MM.1S (cell line): ENCODE data around the gene IFNG-AS1.

ENCODE experiments used
- DNase-seq: peaks from one replicate; pipeline ENCODE4 v3.0.0-alpha.2; 2015
- H2AFZ ChIP-seq: fragments of 300-600 bp; sonication (generic); 2 replicates; pipeline ENCODE4 v1.6.0; 2016; ENCODE audit warnings: antibody characterized with exemption, low read length
- H3F3A ChIP-seq: fragments of 300-600 bp; sonication (generic); 2 replicates; pipeline ENCODE4 v1.6.1; 2016; ENCODE audit warnings: mild to moderate bottlenecking, antibody characterized with exemption, low read length, moderate library complexity, mixed read lengths; ENCODE audit not compliant: insufficient read depth
- H3K27ac ChIP-seq: fragments of 300-600 bp; sonication (generic); 2 replicates; pipeline ENCODE4 v1.5.1; 2016; ENCODE audit warnings: mild to moderate bottlenecking, low read length
- H3K27me3 ChIP-seq: fragments of 300-600 bp; sonication (generic); replicated peaks from 2 replicates; pipeline ENCODE4 v1.6.0; 2016; ENCODE audit warnings: low read length; ENCODE audit not compliant: insufficient read depth
- H3K36me3 ChIP-seq: fragments of 300-600 bp; sonication (generic); replicated peaks from 2 replicates; pipeline ENCODE4 v1.6.1; 2016; ENCODE audit warnings: mild to moderate bottlenecking, low read length, mixed read lengths; ENCODE audit not compliant: insufficient read depth
- H3K4me1 ChIP-seq: fragments of 300-600 bp; sonication (generic); 2 replicates; pipeline ENCODE4 v1.6.1; 2016; ENCODE audit warnings: low read length, mixed read lengths
- H3K4me2 ChIP-seq: fragments of 300-600 bp; sonication (generic); 2 replicates; pipeline ENCODE4 v1.6.0; 2016; ENCODE audit warnings: low read depth, low read length
- H3K4me3 ChIP-seq: fragments of 300-600 bp; sonication (generic); 2 replicates; pipeline ENCODE4 v1.5.1; 2016; ENCODE audit warnings: low read length, mixed read lengths
- H3K79me2 ChIP-seq: fragments of 300-600 bp; sonication (generic); 2 replicates; pipeline ENCODE4 v1.6.1; 2016; ENCODE audit warnings: mixed run types, low read length, mixed read lengths
- H3K9ac ChIP-seq: fragments of 300-600 bp; sonication (generic); 2 replicates; pipeline ENCODE4 v1.6.1; 2016; ENCODE audit warnings: low read length, mixed read lengths
- H3K9me2 ChIP-seq: fragments of 300-600 bp; sonication (generic); replicated peaks from 2 replicates; pipeline ENCODE4 v1.6.1; 2016; ENCODE audit warnings: mild to moderate bottlenecking, low read length, mixed read lengths; ENCODE audit not compliant: insufficient read depth
- H3K9me3 ChIP-seq: fragments of 300-600 bp; sonication (generic); replicated peaks from 2 replicates; pipeline ENCODE4 v1.6.1; 2016; ENCODE audit warnings: mild to moderate bottlenecking, low read length, mixed read lengths; ENCODE audit not compliant: insufficient read depth
- H4K20me1 ChIP-seq: fragments of 300-600 bp; sonication (generic); 2 replicates; pipeline ENCODE4 v1.6.1; 2016; ENCODE audit warnings: mild to moderate bottlenecking, low read length, moderate library complexity, mixed read lengths; ENCODE audit not compliant: insufficient read depth
- EZH2 ChIP-seq: fragments of 300-600 bp; sonication (generic); optimal IDR thresholded peaks from 2 replicates; pipeline ENCODE3; 2017; ENCODE audit warnings: low read depth, mild to moderate bottlenecking, antibody characterized with exemption, low read length, mixed read lengths
- EZH2phosphoT487 ChIP-seq: fragments of 300-600 bp; sonication (generic); IDR thresholded peaks from 2 replicates; pipeline ENCODE4 v1.6.1; 2018; ENCODE audit warnings: antibody characterized with exemption, low read length
- TF ChIP-seq, protein P1 (sequence below): fragments of 300-600 bp; sonication (generic); IDR thresholded peaks from 2 replicates; pipeline ENCODE4 v1.5.1; 2016; ENCODE audit warnings: antibody characterized with exemption, low read length, mixed read lengths

The IFNG-AS1 gene

DNA sequence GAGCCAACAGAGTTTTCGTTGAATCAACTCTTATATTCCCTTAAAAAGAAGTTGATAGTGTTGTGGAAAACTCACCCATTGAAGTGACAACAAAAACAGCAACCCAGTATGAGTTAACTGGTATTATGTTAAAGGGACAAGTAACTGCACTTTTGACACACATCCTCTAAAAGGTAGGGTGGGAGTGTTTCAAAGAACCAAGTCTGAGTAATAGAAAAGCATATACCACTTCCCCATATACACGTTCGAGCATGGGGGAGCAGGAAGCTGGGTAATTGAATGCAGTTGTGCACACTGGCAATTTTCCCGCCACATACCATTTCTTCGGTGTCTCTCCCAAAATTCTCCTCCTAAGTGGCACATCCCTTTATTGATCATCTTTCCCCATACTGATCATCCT, 31.5 kb downstream of the IFNG-AS1 start:
- no peak for TF ChIP-seq EZH2phosphoT487
- TF ChIP-seq, protein P1, sequence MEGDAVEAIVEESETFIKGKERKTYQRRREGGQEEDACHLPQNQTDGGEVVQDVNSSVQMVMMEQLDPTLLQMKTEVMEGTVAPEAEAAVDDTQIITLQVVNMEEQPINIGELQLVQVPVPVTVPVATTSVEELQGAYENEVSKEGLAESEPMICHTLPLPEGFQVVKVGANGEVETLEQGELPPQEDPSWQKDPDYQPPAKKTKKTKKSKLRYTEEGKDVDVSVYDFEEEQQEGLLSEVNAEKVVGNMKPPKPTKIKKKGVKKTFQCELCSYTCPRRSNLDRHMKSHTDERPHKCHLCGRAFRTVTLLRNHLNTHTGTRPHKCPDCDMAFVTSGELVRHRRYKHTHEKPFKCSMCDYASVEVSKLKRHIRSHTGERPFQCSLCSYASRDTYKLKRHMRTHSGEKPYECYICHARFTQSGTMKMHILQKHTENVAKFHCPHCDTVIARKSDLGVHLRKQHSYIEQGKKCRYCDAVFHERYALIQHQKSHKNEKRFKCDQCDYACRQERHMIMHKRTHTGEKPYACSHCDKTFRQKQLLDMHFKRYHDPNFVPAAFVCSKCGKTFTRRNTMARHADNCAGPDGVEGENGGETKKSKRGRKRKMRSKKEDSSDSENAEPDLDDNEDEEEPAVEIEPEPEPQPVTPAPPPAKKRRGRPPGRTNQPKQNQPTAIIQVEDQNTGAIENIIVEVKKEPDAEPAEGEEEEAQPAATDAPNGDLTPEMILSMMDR: no peak
- TF ChIP-seq EZH2: no peak
- H3F3A ChIP-seq: peaks cover 3% of the 10 kb centered on the region; the same call in 1 of the 2 replicates
- no peak overlapping the region for H3K4me3 ChIP-seq
- H3K27me3 ChIP-seq: no peaks in the 10 kb centered on the region
- no peak overlapping the region for H2AFZ ChIP-seq
- H3K9me3 ChIP-seq: no peaks in the 10 kb centered on the region
- DNase-seq: no peak
- no peaks in the 10 kb centered on the region for H3K4me1 ChIP-seq
- no peak overlapping the region for H3K27ac ChIP-seq
- no peaks in the 10 kb centered on the region; the same call in 1 of the 2 replicates for H4K20me1 ChIP-seq
- H3K4me2 ChIP-seq: no peak overlapping the region
- H3K79me2 ChIP-seq: peaks cover 45% of the 10 kb centered on the region
- no peaks in the 10 kb centered on the region for H3K9me2 ChIP-seq
- no peak overlapping the region for H3K9ac ChIP-seq
- H3K36me3 ChIP-seq: peaks cover 27% of the 10 kb centered on the region; the same call in 1 of the 2 replicates

DNA sequence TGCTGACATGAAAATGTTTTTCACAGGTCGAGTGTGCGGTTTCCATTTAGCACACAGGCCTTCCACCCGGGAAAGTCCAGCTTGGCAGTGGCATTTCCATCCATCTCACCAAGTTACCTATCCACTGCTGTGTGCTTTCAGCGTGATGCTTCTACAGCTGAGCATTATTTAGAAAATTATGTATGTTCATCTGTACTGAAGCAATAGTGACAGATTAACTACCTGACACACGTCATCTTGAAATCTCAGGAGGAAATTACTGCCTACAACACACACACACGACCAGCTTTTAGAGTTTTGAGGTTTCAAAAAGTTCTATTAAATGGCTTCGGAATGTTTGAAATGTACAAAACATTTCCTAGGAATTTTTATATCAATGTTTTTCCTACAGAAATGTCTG, 39.4 kb downstream of the IFNG-AS1 start:
- H3F3A ChIP-seq: peaks cover 33% of the 10 kb centered on the region; the same call in 1 of the 2 replicates
- no peaks in the 10 kb centered on the region for H3K27me3 ChIP-seq
- H3K79me2 ChIP-seq: peaks cover 4% of the 10 kb centered on the region; the same call in 1 of the 2 replicates
- H2AFZ ChIP-seq: no peak overlapping the region
- H3K4me3 ChIP-seq: no peak overlapping the region
- H3K9ac ChIP-seq: no peak overlapping the region
- DNase-seq: no peak
- no peaks in the 10 kb centered on the region for H3K9me2 ChIP-seq
- H3K4me2 ChIP-seq: no peak overlapping the region
- no peaks in the 10 kb centered on the region for H4K20me1 ChIP-seq
- no peaks in the 10 kb centered on the region for H3K4me1 ChIP-seq
- H3K27ac ChIP-seq: no peak overlapping the region
- peaks cover 2% of the 10 kb centered on the region; the same call in 1 of the 2 replicates for H3K36me3 ChIP-seq
- H3K9me3 ChIP-seq: no peaks in the 10 kb centered on the region
- no peak for TF ChIP-seq EZH2phosphoT487

DNA sequence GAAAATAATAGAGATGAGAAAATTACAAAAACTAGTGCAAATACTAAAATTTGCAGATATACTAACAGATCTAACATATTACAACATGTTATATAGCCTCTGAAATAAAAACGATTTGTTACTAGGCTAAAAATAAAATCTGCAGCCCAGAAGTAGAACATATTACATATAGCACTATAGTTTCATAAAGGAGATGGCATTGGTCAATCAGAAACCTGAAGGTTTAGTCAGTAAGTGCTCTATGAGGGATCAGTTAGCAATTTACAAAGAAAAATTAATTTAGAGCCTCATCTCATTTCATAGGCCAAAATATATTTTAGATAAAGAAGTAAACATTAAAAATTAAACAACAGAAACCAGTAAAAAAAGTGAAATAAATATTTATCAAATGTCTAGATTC, 41.0 kb downstream of the IFNG-AS1 start:
- no peak overlapping the region for H3K4me3 ChIP-seq

DNA sequence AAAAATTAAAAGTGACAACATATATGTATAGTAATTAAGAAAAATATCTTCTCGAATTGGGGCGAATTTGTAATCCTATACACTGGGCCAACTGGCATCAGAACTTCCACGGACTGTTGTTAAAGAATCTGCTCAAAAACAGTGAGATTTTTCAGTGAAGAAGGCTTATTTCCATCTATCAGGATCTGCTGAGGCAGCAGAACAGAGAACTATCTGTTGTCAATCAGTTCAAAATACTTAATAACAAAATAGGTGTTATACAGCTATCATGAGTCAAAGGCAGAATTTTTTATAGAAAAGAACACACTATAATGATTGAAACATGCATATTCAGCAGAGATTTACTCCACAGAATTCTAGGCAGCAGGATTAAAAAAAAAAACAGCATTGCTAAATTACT, 41.9 kb downstream of the IFNG-AS1 start:
- Histone ChIP-seq H3K4me1 (no peaks in the 10 kb centered on the region), H3K9ac (no peak overlapping the region), H2AFZ (no peak overlapping the region), H3K9me3 (no peaks in the 10 kb centered on the region), H3K9me2 (no peaks in the 10 kb centered on the region), H3K27ac (no peak overlapping the region), H3K4me2 (no peak overlapping the region), H3K36me3 (0 out of 2 replicates have a peak, but pooled peaks cover 2% of the 10 kb centered on the region), H3F3A (peaks cover 43% of the 10 kb centered on the region; the same call in 1 of the 2 replicates), H4K20me1 (no peaks in the 10 kb centered on the region), H3K79me2 (0 out of 2 replicates have a peak, but pooled peaks cover 4% of the 10 kb centered on the region), H3K4me3 (no peak overlapping the region), H3K27me3 (no peaks in the 10 kb centered on the region)
- no peak for DNase-seq
- TF ChIP-seq, protein P1: no peak
- no peak for TF ChIP-seq EZH2phosphoT487
- no peak for TF ChIP-seq EZH2

More for the DNA sequence above, 41.0 kb downstream of the IFNG-AS1 start:
- no peak overlapping the region for H2AFZ ChIP-seq
- H4K20me1 ChIP-seq: no peaks in the 10 kb centered on the region
- DNase-seq: no peak
- TF ChIP-seq EZH2 (no peak), EZH2phosphoT487 (no peak)
- TF ChIP-seq, protein P1: no peak
- H3K9ac ChIP-seq: no peak overlapping the region
- peaks cover 34% of the 10 kb centered on the region; the same call in 1 of the 2 replicates for H3F3A ChIP-seq
- H3K4me2 ChIP-seq: no peak overlapping the region
- H3K9me3 ChIP-seq: no peaks in the 10 kb centered on the region
- no peaks in the 10 kb centered on the region for H3K9me2 ChIP-seq
- H3K27me3 ChIP-seq: no peaks in the 10 kb centered on the region
- H3K79me2 ChIP-seq: 0 out of 2 replicates have a peak, but pooled peaks cover 4% of the 10 kb centered on the region
- 0 out of 2 replicates have a peak, but pooled peaks cover 2% of the 10 kb centered on the region for H3K36me3 ChIP-seq
- no peak overlapping the region for H3K27ac ChIP-seq
- H3K4me1 ChIP-seq: no peaks in the 10 kb centered on the region
